ENCODE measurements around the gene AXIN2.
"Not testable (repeated sequence)": the region's sequence is repeated elsewhere in the genome, so short reads cannot be mapped to it uniquely, and the experiment has no call there.

Gene AXIN2

DNA sequence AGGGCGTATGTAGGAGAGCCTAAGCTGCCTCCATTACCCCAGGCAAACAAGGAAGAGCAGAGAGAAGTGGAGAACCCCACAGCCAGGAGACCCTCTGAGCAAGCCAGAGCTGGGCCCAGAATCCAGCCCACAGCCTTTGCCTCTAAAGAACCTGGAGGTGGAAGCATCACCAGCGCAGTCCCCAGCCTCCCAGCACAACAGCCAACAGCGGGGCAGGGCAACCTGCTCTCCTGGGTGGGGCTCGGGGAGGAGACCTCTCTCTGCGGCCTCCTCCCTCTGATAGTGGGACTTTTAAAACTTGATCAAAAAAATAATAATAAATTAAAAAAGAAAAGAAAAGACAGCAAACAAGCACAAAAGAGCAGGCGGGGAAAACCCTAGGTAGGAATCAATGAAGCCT is 45.9 kb downstream of the AXIN2 start:
- no peak for DNase-seq

DNA sequence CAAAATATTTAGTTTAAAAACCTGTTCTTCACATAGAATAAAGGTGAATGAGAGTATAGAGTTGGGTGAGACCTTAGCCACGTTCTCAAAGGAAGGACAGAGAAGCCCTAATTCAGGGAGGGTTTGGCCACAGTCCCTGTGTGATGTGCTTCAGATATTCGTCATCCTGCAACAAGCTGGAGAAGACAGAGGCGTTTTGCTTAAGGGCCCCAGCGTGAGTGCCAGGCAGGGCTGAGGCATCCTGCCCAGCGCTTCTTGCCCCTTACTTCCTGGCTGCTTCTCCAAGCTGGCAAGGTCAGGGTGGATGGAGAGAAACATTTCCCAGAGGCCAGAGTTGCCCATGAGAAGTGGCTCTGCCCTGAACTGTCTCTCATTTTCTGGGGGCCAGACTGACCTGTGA is 46.9 kb downstream of the AXIN2 start:
- DNase-seq: no peak

DNA sequence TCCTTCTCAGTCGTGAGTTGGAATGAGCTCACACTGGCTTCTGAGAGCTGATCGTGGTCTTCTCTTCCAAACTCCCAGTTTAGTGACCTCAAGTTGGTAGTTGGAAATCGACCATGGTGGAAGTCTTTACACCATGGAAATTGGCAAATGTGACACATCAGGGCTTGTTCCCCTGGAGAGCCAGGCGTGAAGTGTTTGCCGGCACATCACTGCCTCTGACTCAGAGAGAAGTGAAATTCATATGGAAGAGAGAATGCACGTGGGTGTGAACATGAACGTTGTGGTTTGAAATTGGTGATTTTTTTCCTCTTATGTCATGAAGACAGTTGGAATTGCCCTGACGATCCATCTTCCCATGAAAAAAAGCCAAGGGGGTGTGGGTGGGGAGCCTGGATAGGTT is 47.4 kb downstream of the AXIN2 start:
- DNase-seq: peak; percentile 62

DNA sequence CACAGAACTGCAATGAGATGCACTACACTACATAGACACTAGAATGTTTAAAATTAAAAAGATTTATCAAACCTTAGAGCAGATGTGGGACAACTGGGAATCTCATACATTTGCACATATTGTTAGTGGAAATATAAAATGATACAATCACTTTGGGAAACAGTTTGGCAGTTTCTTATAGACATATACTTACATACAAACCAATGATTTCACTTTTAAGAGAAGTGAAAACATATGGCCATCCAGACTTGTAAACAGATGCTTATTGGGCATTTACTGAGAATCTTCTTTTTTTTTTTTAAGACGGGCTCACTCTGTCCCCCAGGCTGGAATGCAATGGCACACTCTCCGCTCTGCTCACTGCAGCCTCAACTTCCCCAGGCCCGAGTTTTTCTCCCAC is 50.1 kb downstream of the AXIN2 start:
- DNase-seq: no peak

DNA sequence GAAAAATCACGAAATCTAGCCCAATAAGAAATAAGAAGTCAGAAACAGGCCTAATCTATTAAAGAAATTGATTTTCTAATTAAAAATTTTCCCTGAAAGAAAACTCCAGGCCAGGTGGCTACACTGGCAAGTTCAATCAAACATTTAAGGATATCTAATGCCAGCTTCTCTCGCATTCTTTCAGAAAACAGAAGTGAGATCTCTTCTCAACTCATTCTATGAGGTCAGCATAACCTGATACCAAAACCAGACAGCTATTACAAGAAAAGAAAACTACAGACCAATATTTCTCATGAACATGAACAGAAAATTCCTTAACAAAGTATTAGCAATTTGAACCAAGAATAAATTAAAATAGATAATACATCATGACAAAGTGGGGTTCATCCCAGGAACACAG is 52.4 kb downstream of the AXIN2 start:
- DNase-seq: no peak

DNA sequence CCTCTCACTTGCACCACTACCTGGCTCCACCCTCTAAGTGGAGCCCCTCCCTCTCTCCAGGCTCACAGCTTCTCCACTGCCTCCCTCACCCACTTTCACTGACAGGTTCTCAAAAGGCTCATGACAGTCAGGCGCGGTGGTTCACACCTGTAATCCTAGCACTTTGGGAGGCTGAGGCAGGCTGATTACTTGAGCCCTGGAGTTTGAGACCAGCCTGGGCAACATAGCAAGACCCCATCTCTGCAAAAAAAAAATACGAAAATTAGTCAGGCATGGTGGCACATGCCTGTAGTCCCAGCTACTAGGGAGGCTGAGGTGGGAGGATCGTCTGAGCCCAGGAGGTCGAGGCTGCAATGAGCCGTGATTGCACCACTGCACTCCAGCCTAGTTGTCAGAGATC is 56.8 kb downstream of the AXIN2 start:
- not testable (repeated sequence) for DNase-seq

DNA sequence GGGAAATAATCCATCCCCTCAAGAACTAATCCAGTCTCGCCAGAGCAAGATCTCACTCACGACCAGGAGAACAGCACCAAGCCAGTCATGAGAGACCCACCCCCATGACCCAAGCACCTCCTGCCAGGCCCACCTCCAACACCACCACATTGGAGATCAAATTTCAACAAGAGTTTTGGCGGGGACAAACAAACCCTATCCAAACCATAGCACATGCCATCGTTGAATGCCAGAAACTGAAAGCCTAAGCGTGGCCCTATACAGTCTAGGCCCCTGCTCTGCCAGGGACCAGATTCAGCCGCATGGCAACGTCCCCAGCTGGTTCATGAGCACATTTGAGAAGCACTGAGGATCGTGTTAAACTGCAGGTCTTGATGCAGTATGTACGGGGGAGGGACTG is 57.3 kb downstream of the AXIN2 start:
- DNase-seq: no peak

DNA sequence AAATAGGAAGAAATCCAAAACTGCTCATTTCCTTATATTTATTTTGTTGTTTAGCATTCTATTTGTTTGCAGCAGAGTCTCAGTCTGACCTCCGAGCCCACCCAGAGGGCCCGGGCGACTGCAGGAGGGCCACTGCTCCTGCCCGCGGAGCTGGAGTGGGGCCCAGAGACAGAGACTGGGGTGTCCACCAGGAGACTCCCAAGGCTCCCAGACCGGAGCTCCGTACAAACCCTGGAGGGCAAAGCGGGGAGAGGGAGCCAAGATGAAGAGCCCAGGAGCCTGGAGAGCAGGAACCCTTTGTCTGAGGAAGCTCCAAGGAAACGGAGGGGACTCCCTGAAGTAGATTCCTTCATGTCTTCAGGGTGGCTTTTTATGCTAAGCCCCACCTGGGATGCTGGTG is 57.9 kb downstream of the AXIN2 start:
- DNase-seq: no peak

DNA sequence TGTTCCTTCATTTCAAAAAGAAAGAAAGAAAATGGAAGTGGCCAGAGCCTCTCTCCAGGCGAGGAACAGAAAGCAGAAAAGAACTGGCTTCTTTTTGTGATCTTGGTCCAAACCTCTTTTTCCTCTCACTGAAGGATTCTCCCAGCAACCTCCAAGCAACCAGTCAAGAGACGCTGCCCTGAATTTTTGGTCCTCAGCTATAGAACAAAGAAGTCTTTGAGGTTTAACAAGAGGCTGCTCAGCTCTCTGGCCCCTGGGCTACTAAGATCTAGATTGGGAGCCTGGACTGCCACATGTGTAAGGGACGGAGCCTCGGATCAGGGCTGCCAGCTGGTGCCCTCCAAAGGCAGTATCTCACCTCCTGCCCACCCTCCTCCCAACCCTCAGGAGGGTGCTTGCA is 62.6 kb downstream of the AXIN2 start:
- no peak for DNase-seq

DNA sequence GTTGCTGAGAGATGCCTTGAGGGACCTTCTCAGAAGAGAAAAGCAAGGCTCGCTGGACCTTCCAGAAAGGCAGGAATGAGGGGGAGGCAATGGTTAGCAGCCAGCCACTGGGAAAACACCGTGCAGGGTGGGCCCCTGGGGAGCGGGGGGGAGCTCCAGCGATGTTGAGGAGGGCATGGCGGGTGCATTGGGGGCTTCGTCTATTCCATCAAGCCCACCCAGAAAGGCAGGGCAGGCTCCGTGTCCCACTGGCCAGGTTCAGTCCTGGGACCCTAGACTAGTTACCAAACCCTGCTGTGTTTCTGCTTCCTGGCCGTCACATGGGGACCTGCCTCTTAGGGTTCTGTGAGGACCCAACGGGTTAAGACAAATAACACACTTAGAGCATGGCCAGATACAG is 64.6 kb downstream of the AXIN2 start:
- DNase-seq: no peak

DNA sequence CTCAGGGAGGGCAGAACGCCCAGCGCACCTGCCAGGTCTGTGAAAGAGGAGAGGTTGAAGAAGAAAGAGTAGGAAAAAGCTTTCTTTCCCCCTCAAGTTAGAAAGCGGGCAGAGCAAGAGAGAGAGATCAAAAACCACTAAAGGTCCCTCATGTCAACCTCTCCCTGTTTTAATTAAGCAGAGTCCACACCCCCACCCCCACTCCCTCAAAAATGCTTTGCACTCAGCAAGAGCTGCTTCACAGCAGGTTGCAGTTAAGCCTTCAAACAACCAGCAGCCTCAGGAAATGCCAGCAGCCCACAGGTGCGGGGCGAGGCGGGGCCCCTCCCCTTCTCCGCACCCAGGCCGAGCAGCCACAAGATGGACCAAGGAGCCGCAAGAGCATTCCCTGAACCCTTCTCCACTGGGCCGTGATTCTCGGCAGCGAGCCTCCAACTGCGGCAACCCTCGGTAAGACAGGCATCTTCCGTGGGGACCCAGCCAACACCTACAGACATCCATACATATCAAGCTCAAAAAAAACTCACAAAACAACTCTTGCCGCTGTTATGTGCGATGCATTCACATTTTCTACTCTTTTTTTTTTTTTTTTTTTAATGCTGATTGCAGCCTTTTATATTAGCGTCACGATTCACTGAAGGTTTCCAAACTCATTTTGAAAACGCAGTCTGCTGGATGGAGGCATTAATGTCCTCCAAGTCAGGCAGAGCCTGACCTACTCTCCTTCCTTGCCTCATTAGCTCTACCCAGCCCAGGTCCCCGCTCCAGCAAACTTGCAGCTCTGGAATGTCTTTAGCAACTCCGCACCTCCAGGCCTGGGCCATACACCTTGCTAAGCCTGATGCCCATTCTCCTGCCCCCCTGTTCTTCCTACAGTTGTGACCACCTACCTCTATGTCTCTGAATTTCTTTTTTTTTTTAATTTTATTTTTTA is 66.1 kb downstream of the AXIN2 start:
- no peak for DNase-seq

DNA sequence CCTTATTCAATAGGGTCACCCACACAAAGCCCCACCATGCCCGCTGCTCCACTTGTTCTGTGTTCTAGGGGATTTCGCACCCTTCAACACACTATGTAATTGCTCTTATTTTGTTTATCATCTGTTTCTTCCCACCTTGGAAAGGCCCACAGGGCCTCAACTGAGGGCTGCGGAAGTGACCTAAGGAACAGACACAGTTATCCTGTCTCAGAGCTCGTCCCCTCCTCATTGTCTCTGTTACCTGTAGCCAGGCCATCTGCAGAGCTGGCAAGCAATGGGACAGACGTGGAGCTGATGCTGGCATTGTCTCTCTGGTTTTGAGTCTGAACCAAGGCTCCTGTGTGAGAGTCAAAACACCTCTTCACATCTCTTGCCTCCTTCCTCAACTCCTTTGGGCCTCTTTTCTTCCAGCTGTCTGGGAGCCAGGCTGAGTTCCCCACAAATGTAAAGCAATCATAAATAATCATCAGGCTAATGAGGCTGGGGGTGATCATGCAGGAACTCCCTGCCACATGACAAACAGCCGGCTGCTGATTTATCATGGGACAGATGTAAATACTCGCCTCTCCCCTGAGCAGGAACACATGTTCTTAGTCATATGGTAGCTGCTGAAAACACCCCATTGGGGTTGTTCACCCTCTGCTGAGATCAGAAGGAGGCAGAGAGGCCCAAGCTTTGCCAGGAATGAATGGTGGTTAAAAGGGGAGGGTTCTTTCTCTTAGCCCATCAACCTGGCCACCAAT is 71.9 kb downstream of the AXIN2 start:
- DNase-seq: no peak

DNA sequence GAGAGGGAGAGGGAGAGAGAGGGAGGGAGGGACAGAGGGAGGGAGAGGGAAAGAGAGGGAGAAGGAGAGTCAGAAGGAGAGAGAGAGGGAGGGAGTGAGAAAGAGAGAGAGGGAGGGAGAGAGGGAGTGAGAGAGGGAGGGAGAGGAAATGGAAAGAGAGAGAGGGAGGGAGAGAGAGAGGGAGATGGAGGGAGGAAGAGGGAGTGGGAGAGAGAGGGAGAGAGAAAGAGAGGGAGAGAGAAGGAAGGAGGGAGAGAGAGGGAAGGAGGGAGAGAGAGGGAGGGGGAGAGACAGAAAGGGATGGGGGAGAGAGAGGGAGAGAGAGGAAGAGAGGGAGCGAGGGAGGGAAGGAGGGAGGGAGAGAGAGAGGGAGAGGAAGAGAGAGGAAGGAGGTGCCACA is 72.8 kb downstream of the AXIN2 start:
- DNase-seq: no peak

DNA sequence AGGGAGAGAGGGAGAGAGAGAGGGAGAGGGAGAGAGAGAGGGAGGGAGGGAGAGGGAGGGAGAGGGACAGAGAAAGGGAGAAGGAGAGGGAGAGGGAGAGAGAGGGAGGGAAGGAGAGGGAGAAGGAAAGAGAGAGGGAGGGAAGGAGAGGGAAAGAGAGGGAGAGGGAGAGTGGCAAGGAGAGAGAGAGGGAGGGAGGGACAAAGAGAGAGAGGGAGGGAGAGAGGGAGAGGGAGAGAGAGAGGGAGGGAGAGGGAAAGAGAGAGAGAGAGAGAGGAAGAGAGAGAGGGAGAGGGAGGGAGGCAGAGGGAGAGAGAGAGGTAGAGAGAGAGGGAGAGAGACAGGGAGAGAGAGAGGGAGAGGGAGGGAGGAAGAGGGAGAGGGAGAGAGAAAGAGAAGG is 73.5 kb downstream of the AXIN2 start:
- no peak for DNase-seq

DNA sequence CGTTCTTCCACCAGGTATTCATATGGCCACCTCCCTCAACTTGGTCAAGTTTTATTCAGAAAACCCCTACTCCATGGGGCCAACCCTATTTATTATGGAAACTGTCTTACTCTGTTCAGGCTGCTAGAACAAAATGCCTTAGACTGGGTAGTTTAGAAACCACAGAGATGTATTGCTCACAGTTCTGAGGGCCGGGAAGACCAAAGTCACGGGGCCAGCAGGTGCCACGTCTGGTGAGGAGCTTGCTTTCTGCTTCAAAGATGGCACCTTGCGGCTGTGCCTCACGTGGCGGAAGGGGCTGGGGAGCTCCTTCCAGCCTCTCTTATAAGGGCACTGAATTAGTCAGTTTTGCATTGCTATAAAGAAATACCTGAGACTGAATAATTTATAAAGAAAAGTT is 74.3 kb downstream of the AXIN2 start:
- no peak for DNase-seq

DNA sequence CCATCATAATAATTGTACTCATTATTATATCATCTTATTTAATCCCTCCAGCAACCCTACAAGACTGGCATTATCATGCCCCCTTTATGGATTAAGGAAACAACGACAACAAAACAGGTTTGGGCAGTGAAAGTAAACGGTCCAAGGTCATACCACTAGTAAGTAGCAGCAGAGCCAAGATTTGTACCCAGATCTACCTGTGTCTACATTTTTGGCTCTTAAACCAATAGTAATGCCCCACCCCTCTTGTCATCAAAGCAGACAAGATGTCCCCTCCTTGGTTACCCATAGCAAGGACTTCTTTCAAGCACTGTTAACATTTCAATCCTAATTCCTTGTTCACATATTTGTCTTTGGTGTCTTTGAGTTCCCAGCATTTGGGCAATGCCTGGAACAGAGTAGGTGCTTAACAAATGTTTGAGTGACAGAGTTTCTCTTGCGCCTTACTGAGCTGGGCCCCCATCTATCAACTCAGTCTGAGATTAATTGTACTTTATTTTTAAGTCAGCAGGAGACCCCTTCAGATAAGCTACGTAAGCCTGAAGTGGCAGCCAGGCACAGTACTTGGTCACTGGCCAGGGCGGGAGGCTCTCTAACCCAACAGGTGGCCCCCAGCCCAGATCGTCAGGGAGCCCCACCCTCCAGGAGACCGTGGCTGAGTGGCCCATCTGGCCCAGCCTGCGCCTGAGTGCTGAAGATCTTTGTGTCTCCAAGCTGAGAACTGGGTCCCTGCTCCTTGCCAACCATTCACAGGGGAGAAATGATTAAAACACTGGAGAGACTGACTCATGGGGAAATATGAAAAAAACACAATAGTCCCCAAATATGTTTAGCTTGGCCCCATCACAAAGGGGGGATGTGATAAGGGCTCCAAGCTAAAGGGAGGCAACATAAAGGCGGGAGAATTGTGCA is 75.8 kb downstream of the AXIN2 start:
- DNase-seq: no peak

DNA sequence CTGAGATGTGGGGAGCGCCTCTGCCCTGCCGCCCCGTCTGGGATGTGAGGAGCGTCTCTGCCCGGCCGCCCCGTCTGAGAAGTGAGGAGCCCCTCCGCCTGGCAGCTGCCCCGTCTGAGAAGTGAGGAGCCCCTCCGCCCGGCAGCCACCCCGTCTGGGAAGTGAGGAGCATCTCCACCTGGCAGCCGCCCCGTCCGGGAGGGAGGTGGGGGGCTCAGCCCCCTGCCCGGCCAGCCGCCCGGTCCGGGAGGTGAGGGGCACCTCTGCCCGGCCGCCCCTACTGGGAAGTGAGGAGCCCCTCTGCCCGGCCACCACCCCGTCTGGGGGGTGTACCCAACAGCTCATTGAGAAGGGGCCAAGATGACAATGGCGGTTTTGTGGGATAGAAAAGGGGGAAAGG is 77.0 kb downstream of the AXIN2 start:
- DNase-seq: not testable (repeated sequence)

DNA sequence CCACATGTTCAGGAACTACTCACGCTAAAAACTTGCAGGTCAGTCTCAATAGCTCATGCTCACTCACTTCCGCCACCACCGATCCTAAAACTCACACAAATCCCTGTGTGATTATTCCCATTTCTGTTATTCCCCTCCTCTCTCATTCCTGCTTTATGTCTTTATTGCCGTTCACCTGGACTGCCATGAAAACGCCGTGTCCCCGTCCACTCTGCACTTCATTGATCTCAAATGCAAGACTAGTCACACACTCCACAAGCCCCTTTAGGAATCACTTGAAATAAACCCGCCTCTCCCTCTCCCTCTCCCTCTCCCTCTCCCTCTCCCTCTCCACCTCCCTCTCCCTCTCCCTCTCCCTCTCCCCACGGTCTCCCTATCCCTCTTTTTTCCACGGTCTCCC is 78.0 kb downstream of the AXIN2 start:
- no peak for DNase-seq

DNA sequence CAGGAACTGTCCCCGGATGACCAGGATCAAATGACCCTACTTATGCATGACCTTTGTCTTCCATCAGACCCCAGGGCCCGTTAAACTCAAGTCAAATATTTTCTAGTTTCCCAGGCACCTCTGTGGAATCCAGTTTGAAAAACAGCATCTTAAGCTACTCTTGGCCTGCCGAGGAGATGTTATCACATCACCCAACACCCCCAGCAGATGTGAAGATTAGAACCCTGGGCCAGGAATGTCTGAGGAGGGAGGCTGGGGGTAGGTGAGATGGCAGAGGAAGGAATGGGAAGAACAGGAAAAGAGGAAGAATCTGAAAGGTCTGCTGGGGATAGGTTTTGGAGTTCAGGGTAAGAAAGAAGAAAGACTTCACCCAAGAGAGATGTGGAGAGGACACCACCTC is 79.2 kb downstream of the AXIN2 start:
- DNase-seq: no peak

DNA sequence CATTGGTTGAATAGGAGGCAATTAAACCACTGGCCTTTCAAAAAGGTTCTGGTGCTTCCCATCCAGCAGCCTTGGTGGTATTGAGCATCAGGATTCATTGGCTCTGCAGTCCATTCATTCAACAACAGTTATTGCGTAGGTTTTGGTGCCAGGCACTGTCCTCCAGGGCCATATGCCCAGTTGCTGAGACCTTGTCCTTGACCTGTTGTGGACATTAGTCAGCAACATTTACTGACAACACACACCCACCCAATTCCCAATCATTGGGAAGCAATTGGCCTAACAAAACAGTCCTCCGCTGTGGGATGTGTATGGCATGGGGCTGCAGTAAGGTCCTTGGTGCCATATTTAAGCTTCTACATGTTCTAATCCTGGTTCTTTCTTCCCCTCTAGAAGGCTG is 82.2 kb downstream of the AXIN2 start:
- DNase-seq: no peak

Measured in MV-4-11 (cell line).